Esophagus squamous epithelium (tissue), 4 donors: ENCODE results near the gene LEKR1.

Source experiments
- CTCF ChIP-seq, 6 experiments: fragments of 450-650 bp in 4 of 6; fragments of 200-600 bp in 2 of 6; sonication (generic) in 2 of 6; IDR thresholded peaks; one replicate each; pipeline ENCODE4 v1.5.1; 2016 to 2019; ENCODE audit warnings: antibody characterized with exemption in 6 of 6, mild to moderate bottlenecking in 4 of 6, moderate library complexity in 4 of 6
- POLR2A ChIP-seq, 4 donors: fragments of 450-650 bp; IDR thresholded peaks; one replicate each; pipeline ENCODE4 v1.6.1; 2017; ENCODE audit warnings: antibody characterized with exemption in 4 of 4, mild to moderate bottlenecking in 4 of 4, moderate library complexity in 3 of 4

GRCh38 chr3:157079676-157080369 is 253.7 kb downstream of the LEKR1 start:
- TF ChIP-seq CTCF (IDR thresholded peaks at IDR 0.05) (no peak), POLR2A (IDR thresholded peaks at IDR 0.05) (no peak)
